A673 (cell line): ENCODE measurements around the gene NTRK3.

Source experiments
- CTCF ChIP-seq: fragments of 300-800, 200-600 bp; sonication (generic); conservative IDR thresholded peaks from 2 replicates; pipeline ENCODE4 v1.5.1; 2017; ENCODE audit warnings: low read depth, mild to moderate bottlenecking, antibody characterized with exemption, low read length, moderate library complexity, mixed read lengths
- EZH2 ChIP-seq: fragments of 200-600 bp; sonication (generic); IDR thresholded peaks from 2 replicates; pipeline ENCODE4 v1.6.1; 2017; ENCODE audit warnings: borderline replicate concordance, low read depth, mild to moderate bottlenecking, mixed read lengths, antibody characterized with exemption, low read length; ENCODE audit not compliant: poor library complexity, severe bottlenecking

DNA sequence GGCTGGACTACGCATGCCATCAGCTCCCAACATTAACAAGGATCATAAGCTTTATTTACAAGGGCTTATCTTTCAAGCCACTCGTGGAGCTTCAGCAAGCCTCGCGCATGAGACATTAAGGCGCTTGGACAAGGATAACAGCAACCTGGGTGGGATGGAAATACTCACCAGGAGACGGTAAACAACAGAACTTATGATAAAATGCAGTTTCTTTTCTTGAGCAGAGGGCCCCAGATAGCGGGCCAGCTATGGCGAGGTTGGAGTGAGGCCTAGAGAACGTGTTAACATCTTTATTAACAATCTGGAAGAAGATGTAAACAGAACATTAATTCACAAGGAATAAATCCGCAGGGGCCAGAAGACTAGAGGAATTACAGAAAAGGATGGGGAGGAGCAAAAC, 158.2 kb downstream of the NTRK3 start:
- no peak for TF ChIP-seq CTCF
- no peak for TF ChIP-seq EZH2
